GM13977 (cell line): ENCODE results near the gene ST8SIA5.

Experiments
- DNase-seq: peaks from one replicate; pipeline ENCODE4 v3.0.0; 2012; ENCODE audit warnings: low spot score
- CTCF ChIP-seq: IDR thresholded peaks from 2 replicates; pipeline ENCODE4 v1.5.1; 2012; ENCODE audit warnings: mild to moderate bottlenecking, control low read depth; ENCODE audit not compliant: insufficient read depth; ENCODE audit errors: extremely low read depth, missing control alignments
- in situ Hi-C: fragments of 300-500 bp; cut with MboI; formaldehyde crosslinking; loops from one replicate; pipeline ENCODE4 v1.12.0; 2022; ENCODE audit warnings: low sequenced_read_pairs, low pct_unique_long_range_greater_than_20kb, mixed read lengths, inconsistent platforms; ENCODE audit not compliant: unreplicated experiment

The ST8SIA5 gene

GRCh38 chr18:46657115-46657955 lies 99.5 kb downstream of the ST8SIA5 start, which contains the start of gene LOXHD1:
LOXHD1 (minus strand) TSS chr18:46657220; CDS start chr18:46657033, 187 bp downstream.
- no peak for DNase-seq
- in situ Hi-C loops: loop anchor here (5.0 kb wide), 1 partner anchor 380 kb away; no protein-coding TSS in a partner anchor
- TF ChIP-seq CTCF: no peak

GRCh38 chr18:46656326-46657114 lies 100.3 kb downstream of the ST8SIA5 start:
- in situ Hi-C loops: loop anchor here (5.0 kb wide), 1 partner anchor 379 kb away; no protein-coding TSS in a partner anchor
- no peak for TF ChIP-seq CTCF

GRCh38 chr18:46652372-46652771 lies 104.5 kb downstream of the ST8SIA5 start:
- in situ Hi-C loops: no loop called here
- DNase-seq: no peak
- no peak for TF ChIP-seq CTCF

More at GRCh38 chr18:46656326-46657114, 100.3 kb downstream of the ST8SIA5 start:
- no peak for DNase-seq

- no peak for TF ChIP-seq CTCF
- DNase-seq: no peak
- in situ Hi-C loops: no loop called here
Measured at GRCh38 chr18:46650681-46651080, 106.2 kb downstream of the ST8SIA5 start.

- no peak for DNase-seq
- TF ChIP-seq CTCF: no peak
- in situ Hi-C loops: no loop called here
Measured at GRCh38 chr18:46649071-46649862, 107.6 kb downstream of the ST8SIA5 start.

- in situ Hi-C loops: no loop called here
- no peak for TF ChIP-seq CTCF
Measured at GRCh38 chr18:46646468-46646867, 110.4 kb downstream of the ST8SIA5 start.

More at GRCh38 chr18:46646468-46646867, 110.4 kb downstream of the ST8SIA5 start:
- DNase-seq: no peak
